ENCODE results near the gene SH3BP4.

Gene SH3BP4

GRCh38 chr2:235091421-235091820, 139.6 kb downstream of the SH3BP4 start:
- no peak for DNase-seq (ENCODE audit: low spot score)

GRCh38 chr2:235091983-235092382, 140.2 kb downstream of the SH3BP4 start:
- no peak for DNase-seq (ENCODE audit: low spot score)

GRCh38 chr2:235092433-235093223, 140.8 kb downstream of the SH3BP4 start:
- DNase-seq (ENCODE audit: low spot score) = no peak

GRCh38 chr2:235094457-235094856, 142.6 kb downstream of the SH3BP4 start:
- DNase-seq (ENCODE audit: low spot score) = no peak

- DNase-seq (ENCODE audit: low spot score) = peak; percentile 24
Measured at GRCh38 chr2:235095569-235095968, 143.8 kb downstream of the SH3BP4 start.

GRCh38 chr2:235096447-235096846, 144.6 kb downstream of the SH3BP4 start:
- DNase-seq (ENCODE audit: low spot score) = no peak

- DNase-seq (ENCODE audit: low spot score) = no peak
Measured at GRCh38 chr2:235097196-235097595, 145.4 kb downstream of the SH3BP4 start.

- DNase-seq (ENCODE audit: low spot score) = no peak
Measured at GRCh38 chr2:235098269-235098668, 146.5 kb downstream of the SH3BP4 start.

- peak; percentile 79 for DNase-seq (ENCODE audit: low spot score)
Measured at GRCh38 chr2:235098736-235099494, 147.1 kb downstream of the SH3BP4 start.

- no peak for DNase-seq (ENCODE audit: low spot score)
Measured at GRCh38 chr2:235102896-235103295, 151.1 kb downstream of the SH3BP4 start.

All from GM03348 (cell line).